ENCODE data around the gene BCL7B.
"Not testable (repeated sequence)": the region's sequence is repeated elsewhere in the genome, so short reads cannot be mapped to it uniquely, and the experiment has no call there.

BCL7B gene

DNA sequence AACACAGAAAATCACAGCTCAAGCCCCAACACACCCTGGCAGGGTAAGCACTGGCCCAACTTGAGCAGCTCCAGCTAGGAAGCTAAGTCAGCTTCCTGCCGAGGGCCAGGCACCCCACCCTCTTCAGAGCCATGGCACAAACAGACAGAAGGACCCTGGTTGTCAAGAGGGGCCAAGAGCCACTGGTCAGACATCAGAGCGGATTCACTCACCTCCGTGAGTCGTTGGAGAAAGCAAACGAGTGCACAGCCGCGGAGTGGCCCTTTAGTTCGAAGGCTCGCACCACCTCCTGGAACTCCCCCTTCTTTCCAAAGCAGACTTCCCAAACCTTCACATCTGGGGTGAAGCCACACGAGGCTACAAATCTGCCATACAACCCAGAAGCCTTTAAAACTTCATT lies 13.5 kb upstream of the BCL7B start:
- no peak for DNase-seq

DNA sequence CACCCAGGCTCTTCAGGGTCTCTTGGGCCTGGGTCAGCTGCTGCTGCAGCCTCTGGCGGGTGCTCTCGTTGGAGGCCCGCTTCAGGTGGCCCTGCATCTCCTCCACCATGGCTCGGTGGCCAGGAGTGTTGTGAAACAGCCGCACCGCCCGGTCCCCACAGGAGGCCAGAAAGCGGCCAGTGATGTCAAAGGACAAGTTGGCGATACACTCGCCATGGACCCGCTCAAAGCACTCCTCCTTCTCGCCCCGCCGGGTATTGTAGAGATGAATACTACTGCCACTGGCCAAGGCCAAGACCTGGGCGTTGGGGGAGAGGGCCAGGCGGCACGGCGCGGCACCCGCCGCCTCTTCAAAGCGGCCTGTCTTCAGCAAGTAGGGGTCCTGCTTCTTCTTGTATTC lies 13.0 kb upstream of the BCL7B start:
- DNase-seq: no peak

DNA sequence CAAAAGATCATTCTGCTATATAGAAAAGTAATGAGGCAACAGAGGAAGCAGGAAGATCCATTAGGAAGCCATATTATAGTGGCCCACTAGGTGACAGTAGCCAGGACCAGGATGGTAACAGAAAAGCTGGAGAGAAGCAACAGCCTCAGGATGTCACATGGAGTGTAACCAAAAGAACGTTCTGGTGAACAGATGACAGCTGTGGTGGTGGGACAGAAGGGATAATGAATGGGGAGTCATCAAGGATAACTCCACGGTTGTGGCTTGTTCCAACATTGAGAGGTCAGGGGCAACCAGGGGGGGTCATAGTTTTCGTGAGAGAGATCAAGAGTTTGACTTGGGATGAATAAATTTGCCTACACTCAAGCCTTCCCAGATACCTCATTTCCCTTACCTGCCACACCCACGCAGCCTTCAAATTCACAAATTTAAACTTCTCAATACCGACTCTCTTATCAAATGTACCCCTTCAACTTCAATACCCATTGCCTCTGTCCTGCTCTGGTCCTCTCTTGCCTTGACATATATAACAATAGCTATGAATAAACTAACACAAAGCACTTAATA lies 11.6 kb upstream of the BCL7B start:
- no peak for DNase-seq

GRCh38 chr7:73567846-73568685 lies 10.6 kb upstream of the BCL7B start:
- DNase-seq: peak; percentile 25

DNA sequence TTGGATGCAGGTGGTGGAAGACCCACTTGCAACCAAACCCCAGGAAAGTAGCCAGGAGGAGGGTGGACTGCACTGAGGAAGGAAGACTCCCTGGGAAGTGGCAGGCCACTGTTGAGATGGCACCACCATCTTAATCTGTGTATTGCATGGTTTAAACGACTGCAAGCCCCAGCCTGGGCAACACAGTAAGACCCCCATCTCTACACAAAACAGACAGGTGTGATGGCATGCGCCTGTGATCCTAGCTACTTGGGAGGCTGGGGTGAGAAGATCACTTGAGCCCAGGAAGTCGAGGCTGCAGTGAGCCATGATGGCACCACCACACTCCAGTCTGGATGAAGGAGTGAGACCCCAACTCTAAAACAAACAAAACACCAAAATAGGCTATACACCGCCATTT lies 9.7 kb upstream of the BCL7B start:
- DNase-seq: no peak

DNA sequence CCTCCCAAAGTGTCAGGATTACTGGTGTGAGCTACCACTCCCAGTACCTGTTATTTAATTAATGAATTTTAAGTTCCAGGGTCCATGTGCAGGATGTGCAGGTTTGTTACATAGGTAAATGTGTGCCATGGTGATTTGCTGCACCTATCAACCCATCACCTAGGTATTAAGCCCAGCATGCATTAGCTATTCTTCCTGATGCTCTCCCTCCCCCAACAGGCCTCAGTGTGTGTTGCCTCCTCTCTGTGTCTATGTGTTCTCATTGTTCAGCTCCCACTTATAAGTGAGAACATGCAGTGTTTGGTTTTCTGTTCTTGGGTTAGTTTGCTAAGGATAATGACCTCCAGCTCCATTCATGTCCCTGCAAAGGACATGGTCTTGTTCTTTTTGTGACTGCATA lies 8.9 kb upstream of the BCL7B start:
- DNase-seq: not testable (repeated sequence)

GRCh38 chr7:73565675-73566340 lies 8.3 kb upstream of the BCL7B start:
- peak; percentile 12 for DNase-seq

GRCh38 chr7:73560109-73560835 lies 2.8 kb upstream of the BCL7B start:
- DNase-seq: peak; percentile 53

GRCh38 chr7:73557108-73557396 lies 438 bp downstream of the BCL7B start:
- peak; percentile 91 for DNase-seq

DNA sequence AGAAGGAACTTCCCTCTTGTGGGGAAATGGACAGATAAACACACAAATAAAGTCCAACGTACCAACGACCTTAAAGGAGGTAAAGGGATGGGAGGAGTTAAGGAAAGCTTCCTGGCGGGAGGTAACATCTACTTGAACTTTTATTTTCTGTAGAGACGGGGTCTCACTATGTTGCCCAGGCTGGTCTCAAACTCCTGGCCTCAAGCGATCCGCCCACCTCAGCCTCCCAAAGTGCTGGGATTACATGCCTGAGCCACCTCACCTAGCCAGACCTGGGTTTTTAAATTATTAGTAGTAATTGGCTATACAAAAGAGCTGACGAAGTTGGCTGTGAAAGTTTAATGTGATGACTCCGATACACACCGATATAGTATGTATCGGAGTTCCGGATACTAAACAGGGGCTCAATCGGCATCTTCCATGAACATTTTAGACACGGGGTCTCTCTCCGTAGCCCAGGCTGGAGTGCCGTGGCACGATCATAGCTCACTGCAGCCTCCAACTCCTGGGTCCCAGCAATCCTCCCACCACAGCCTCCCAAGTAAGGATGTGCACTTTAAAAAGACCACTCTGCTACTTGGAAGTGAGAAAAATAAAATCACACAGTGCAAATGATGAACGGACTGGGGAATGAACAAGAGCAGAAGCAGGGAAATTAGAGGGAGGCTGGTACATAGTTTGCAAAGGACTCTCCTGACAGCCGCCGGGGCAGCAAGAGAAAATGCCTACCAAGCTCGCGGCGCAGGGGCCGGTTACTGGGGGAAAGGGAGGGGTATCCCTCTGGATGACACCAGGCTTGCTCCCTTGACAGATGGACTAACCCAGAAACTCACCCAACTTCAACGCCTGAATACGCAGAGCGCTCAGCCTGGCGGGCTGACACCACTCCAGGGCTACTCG lies 1.0 kb downstream of the BCL7B start:
- no peak for DNase-seq

GRCh38 chr7:73555411-73555982 lies 2.0 kb downstream of the BCL7B start:
- no peak for DNase-seq

- DNase-seq: not testable (repeated sequence)
Observed at GRCh38 chr7:73550093-73550492, 7.4 kb downstream of the BCL7B start.

DNA sequence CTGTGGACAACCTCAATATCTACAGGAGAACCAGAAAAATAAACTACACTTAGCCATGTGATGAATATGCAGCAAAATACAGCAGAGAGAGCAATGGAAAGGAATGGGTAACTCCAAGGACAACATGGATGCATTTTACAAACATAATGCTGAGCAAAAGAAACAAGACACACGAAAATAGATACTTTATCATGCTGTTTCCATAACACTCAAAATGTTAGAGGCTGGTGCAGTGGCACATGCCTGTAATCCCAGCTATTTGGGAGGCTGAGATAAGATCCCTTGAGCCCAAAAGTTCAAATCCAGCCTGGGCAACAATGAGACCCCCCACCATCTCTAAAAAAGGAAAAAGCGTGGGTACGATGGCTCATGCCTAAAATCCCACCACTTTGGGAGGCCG lies 8.3 kb downstream of the BCL7B start:
- DNase-seq: no peak

GRCh38 chr7:73547841-73548240 lies 9.6 kb downstream of the BCL7B start:
- no peak for DNase-seq

DNA sequence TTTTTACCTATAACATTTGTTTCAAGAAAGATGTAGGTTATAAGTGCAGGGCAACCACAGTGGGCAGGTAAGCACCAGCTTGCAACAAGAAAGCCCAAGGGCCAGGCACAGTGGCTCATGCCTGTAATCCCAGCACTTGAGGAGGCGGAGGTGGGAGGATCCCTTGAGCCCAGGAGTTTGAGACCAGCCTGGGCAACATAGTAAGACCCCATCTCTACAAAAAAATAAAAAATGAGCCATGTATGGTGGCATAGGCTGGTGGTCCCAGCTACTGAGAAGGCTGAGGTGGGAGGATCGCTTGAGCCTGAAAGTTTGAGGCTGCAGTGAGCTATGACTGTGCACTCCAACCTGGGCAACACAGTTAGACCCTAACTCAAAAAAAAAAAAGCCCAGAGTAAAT lies 12.8 kb downstream of the BCL7B start:
- no peak for DNase-seq

GRCh38 chr7:73541722-73542121 lies 15.8 kb downstream of the BCL7B start:
- no peak for DNase-seq

- no peak for DNase-seq
Observed at GRCh38 chr7:73539709-73540108, 17.8 kb downstream of the BCL7B start.

GRCh38 chr7:73538510-73538909 lies 19.0 kb downstream of the BCL7B start:
- not testable (repeated sequence) for DNase-seq

DNA sequence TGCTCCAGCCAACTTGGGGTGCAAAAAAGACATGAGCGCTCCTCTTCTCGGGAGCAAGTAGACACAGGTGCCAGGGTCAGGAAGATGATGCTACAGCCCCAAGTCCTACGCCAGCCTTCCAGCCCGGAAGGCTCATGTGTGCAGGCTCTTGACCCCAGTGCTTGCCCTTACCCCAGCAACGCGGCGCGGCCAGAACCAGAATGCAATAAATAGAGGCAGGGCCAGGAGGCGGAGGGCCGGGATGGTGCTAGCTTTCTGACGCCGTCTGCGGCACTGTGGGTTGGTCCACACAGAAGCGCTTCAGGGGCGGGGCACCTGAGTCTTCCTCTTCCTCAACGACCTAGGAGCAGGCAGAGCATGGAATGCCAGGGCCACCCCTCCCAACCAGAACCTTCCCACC lies 20.4 kb downstream of the BCL7B start:
- no peak for DNase-seq

DNA sequence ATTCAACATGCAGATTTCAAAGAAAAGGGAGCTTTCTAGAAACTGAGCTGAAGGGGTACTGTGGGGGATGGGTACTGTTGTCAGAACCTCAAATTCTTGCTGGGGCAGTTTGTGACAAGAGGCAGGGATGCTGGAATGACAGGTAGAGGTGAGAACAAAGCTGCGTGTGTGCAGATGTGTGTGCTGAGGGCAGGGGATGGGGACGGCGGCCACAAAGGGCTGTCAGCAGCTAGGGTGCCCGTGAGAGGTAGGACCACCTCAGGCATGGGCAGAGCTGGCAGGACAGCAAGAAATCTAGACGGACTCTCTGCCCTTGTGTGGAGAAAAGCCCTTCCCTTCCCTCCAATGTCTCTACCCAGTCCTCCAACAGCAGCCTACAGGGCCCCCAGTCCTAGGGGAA lies 21.0 kb downstream of the BCL7B start:
- DNase-seq: no peak

DNA sequence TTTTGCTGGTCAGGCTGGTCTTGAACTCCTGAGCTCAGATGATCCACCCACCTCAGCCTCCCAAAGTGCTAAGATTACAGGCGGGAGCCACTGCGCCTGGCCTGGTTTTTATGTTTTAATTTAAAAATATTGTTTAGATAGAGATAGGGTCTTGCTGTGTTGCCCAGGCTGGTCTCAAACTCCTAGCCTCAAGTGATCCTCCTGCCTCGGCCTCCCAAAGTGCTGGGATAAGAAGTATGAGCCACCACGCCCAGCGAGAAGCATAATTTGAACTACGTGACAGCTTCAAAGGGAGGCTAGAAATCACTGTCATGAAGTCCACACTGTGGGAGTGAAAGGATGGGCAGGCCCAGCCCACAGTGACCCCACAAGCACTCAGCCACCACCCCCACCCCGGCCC lies 21.6 kb downstream of the BCL7B start:
- not testable (repeated sequence) for DNase-seq

- no peak for DNase-seq
Observed at GRCh38 chr7:73533742-73534141, 23.7 kb downstream of the BCL7B start.
